ENCODE results near the gene KIFC3.
"Not testable (repeated sequence)": the region's sequence is repeated elsewhere in the genome, so short reads cannot be mapped to it uniquely, and the experiment has no call there.

The KIFC3 gene

DNA sequence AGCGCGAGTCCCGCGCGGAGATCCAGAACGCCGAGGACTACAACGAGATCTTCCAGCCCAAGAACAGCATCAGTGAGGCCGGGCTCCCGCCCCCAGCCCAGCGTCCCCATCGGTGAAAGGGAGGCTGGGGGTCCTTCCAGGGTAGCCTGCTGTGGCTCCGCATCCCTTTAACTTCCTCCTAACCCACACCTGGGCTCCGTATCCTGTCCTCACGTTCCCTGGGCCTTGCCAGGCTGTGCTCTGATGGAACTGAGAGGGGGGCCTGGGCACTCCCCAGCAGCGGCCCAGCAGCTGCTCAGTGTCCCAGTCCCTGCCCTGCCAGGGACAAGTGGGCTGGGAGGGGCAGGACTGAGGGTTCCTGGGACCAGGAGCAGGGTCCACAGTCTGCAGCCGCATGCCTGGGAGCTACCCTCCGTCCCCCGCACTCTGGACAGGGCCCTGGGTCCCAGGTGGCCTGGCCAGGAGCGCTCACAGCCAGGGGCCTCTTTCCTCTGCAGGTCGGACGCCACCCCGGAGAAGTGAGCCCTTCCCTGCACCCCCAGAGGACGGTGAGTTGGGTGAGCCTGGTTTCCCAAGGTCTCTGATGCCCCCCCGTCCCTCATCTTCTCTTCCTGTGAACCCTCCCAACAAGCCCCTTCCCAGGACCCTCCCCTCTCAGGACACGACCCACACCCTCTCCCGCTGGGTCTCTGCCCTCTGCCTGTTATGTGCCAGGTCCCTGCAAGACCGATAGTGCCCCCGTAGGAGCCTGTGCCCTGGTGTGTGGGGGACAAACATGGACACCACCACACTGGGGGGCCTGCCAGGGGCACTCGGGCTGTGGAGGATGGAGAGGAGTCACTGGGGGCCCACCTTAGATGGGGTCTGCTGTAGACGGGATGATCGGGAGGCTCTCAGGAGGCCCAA, 48.6 kb downstream of the KIFC3 start:
- no peak for DNase-seq (ENCODE audit: low spot score)

DNA sequence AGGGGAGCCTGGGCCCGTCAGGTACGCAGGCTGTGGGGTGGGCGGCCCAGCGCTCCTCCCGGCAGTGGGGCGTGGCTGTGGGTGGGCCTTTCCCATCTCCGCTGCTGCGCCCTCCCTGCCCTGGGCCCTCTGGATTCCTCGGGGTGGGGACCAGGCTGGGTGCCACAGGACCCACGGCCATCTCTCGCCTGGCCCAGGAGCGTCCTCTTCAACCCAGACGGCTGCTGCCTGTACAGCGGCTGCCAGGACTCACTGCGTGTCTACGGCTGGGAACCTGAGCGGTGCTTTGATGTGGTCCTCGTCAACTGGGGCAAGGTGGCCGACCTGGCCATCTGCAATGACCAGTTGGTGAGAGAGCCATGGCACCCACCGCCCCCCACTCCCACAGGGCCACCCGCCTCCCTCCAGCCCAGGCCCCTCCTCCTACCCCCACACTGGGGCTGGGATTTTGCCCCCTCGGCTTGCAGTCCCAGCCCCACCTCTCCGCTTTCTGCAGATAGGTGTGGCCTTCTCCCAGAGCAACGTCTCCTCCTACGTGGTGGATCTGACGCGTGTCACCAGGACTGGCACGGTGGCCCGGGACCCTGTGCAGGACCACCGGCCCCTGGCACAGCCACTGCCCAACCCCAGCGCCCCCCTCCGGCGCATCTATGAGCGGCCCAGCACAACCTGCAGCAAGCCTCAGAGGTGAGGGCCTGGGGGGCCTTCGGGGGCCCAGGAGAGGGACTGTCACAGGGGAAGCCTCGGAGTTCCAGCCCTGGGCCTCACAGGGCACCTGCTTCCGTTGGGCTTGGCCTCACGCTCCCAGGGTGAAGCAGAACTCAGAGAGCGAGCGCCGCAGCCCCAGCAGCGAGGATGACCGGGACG, 49.5 kb downstream of the KIFC3 start:
- DNase-seq (ENCODE audit: low spot score), result no peak

DNA sequence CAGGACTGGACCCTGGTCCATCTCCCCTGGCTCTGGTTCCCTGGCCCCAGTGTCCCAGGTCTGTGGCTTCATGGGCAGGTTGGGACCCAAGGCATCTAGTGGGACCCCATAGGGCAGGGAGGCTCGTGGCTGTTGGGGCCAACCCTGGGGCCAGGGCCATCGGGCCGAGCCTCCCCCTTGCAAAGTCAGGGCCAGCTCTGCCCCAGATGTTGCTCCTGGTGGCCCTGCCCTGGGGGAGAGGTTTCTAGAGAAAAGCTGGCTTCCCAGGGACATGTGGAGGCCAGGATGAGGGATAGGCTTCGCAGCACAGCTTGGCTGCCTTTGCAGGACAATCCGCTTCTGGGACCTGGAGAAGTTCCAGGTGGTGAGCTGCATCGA, 50.1 kb downstream of the KIFC3 start:
- DNase-seq (ENCODE audit: low spot score), result no peak

DNA sequence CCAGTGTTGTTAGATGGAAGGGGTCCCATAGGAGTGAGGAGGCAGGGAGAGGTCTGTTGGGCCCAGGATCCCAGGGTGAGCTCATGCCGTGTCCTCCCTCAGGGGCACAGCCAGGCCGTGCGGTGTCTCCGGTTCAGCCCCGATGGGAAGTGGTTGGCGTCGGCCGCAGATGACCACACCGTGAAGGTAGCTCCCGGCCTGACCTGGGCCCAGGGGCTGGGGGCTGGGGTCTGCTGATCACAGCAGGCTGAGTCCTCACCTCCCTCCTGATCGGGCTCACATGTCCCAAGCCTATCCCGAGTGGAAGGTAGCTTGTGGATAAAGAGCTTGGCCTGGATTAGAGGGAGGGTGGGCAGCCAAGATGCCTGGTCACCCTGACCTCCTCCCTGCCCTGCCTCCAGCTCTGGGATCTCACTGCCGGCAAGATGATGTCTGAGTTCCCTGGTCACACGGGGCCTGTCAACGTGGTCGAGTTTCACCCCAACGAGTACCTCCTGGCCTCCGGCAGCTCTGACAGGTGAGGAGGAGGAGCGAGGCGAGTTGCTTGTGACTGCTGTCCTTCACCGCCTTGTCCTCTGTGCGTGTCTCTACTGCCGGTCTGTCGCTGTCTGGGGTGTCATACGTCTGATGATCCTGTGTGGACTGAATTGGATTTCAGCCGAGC, 50.6 kb downstream of the KIFC3 start:
- no peak for DNase-seq (ENCODE audit: low spot score)

DNA sequence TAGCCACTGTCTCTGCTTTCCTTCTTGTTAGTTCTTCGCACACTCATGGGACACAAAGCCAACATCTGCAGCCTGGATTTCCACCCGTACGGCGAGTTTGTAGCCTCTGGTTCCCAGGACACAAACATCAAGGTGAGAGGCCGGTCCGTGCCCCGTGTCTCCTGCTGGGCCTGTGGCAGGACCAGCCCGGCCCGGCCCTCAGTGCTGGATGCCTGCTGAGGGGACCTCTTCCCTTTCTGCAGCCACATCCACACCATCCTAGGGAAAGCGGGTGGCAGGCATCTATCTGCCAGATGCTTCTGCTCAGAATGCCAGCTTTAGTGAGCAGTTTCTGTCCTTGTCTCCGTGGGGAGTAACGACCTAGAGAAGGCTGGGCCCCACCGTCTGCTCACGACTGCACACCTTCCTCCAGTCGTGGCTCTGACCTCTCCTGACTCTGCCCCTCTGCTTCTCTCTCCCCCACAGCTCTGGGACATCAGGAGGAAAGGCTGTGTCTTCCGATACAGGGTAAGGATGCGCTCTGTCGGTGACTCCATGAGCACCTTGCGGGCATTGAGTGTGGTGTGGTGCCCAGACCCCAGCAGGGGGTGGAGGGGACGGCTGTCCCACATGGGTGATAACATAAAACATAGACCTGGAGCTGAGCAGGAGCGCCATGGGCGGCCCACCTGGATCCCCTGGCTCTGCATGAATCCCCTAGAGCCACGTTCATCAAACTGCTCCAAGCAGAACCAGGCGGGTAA, 51.3 kb downstream of the KIFC3 start:
- DNase-seq (ENCODE audit: low spot score), result no peak

- DNase-seq (ENCODE audit: low spot score), result no peak
These were observed 52.3 kb downstream of the KIFC3 start for GRCh38 chr16:57749856-57750452.

GRCh38 chr16:57749101-57749692, 53.1 kb downstream of the KIFC3 start:
- DNase-seq (ENCODE audit: low spot score), result no peak

- DNase-seq (ENCODE audit: low spot score), result no peak
These were observed 53.7 kb downstream of the KIFC3 start for GRCh38 chr16:57748596-57748995.

- DNase-seq (ENCODE audit: low spot score), result no peak
These were observed 54.3 kb downstream of the KIFC3 start for GRCh38 chr16:57747996-57748395.

- DNase-seq (ENCODE audit: low spot score), result no peak
These were observed 54.8 kb downstream of the KIFC3 start for GRCh38 chr16:57747496-57747895.

- no peak for DNase-seq (ENCODE audit: low spot score)
These were observed 55.2 kb downstream of the KIFC3 start for GRCh38 chr16:57747091-57747490.

DNA sequence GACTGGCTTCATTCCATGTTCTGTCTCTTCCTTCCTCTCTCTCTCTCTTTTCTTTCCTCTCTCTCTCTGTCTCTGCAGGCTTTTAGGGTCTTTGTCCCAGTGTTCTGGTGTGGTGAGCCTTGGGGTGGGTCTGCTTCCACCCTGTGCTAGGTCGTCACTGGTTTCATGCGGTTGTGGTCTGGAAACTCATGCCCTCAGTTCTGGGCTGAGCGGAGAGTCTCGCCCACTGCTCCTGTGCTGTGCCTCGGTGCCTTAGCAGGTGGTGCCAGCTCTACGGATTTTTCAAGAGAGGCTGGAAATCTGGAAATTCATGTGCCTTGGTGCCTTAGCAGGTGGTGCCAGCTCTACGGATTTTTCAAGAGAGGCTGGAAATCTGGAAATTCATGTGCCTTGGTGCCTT, 56.0 kb downstream of the KIFC3 start:
- not testable (repeated sequence) for DNase-seq (ENCODE audit: low spot score)

DNA sequence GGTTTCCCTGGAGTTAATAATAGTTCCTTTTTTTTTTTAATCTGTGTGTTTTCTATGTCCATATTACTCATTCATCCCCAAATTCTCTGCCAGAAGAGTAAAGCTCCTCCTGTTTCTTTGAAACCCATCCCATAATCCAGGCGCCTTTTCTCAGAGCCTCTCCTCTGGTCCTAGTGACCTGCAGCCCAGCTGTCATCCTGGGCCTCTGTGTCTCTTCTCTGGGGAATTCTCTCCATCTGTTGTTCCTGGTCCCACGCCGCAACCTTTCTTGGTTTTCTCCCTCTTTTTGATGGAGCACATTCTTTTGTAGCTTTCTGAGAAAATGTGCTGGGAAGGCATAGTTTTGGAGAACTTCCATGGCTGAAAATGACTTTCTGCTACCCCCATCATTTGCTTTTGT, 56.5 kb downstream of the KIFC3 start:
- no peak for DNase-seq (ENCODE audit: low spot score)

GRCh38 chr16:57744642-57744903, 57.7 kb downstream of the KIFC3 start:
- DNase-seq (ENCODE audit: low spot score), result no peak

GRCh38 chr16:57743886-57744641, 58.2 kb downstream of the KIFC3 start:
- DNase-seq (ENCODE audit: low spot score), result no peak

DNA sequence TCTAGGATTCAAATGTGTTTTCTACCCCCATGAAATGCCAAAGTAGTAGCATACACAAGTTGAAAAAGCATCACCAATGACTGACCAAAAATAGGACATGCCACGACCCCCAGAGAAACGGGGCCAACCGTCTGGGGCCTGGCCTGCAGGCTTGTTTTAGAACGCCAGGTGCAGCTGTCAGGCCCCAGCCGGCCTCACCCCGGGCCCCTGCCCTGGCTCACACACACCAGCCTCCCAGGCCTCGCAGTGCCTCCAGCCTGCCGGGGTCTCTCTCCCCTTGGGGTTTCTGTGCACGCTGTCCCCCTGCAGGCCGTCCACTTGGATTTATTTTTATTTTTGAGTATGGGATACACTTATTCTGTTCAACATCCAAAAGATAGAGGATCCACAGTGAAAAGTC, 58.8 kb downstream of the KIFC3 start:
- DNase-seq (ENCODE audit: low spot score), result no peak

- no peak for DNase-seq (ENCODE audit: low spot score)
These were observed 59.7 kb downstream of the KIFC3 start for GRCh38 chr16:57742543-57742942.

GRCh38 chr16:57741660-57742191, 60.6 kb downstream of the KIFC3 start:
- no peak for DNase-seq (ENCODE audit: low spot score)

DNA sequence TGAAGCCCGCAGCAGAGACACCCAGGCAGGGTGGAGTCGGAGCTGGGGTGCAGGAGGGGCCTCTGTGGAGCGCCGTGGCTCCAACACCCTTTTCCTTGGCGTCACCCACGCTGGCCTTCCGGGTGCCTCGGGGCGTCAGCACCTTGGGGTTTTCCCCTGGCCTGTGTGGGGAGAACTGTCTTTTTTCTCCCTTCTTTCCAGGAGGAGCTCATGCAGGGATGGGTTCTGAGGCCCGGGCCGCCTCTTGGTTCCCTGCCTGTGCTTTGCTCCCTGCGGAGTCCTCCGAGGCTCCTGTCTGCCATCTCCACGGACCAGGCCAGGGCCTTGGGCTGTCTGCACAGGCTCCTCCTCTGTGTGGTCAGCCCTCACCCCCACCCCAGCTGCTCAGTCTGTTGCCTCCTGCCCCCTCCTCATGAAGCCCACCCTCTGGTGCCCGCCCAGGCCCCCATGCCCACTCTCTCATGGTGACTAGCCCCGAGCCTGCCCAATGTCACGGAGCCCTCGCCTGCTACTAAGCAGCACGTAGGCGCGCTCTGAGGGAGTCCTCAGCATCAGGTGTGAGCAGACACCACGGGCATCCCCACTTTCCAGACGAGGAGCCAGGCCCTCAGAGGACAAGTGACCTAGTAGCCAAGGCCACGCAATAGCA, 61.7 kb downstream of the KIFC3 start:
- no peak for DNase-seq (ENCODE audit: low spot score)
